ENCODE results near the gene TLL2. TPM values are rescaled to one million over a fixed set of nuclear protein-coding genes. Genes with fewer than 3 reads are reported as not detected.

Gene TLL2
- total and polyA plus RNA-seq, 2 of the 4 experiments (the other 2 are of a cell fraction) = under 0.01 to 0.05 TPM

GRCh38 chr10:96327462-96327861 lies 186.3 kb downstream of the TLL2 start:
- intact Hi-C loops (cut with micrococcal nuclease) (no loop called here), dilution Hi-C loops (cut with HindIII; ENCODE audit: low sequenced_read_pairs, unreplicated experiment) (no loop called here), in situ Hi-C loops (cut with MboI; ENCODE audit: low sequenced_read_pairs) (no loop called here)
- Histone ChIP-seq H3K9me3 (ENCODE audit: control insufficient read depth, insufficient read depth, low read length) (no peaks in the 10 kb centered on the region), H2AFZ (replicated peaks; ENCODE audit: low read length, poor library complexity) (no peak overlapping the region), H2AK9ac (replicated peaks; ENCODE audit: low read depth, low read length, poor library complexity) (no peak overlapping the region), H3K4me3 (ENCODE audit: insufficient read depth, low read depth, low read length) (no peak overlapping the region), H3K9me1 (ENCODE audit: insufficient read depth, low read length) (no peaks in the 10 kb centered on the region), H3K36me3 (ENCODE audit: control insufficient read depth, insufficient read depth, low read length) (no peaks in the 10 kb centered on the region), H4K5ac (ENCODE audit: low read depth, low read length) (no peak overlapping the region), H3K27me3 (ENCODE audit: control insufficient read depth, insufficient read depth, low read length) (no peaks in the 10 kb centered on the region), H4K20me1 (ENCODE audit: insufficient read depth, low read length) (no peaks in the 10 kb centered on the region), H3K27ac (ENCODE audit: insufficient read depth, low read length) (no peak overlapping the region), H3K4ac (ENCODE audit: low read depth, low read length) (no peak overlapping the region), H3K18ac (ENCODE audit: low read depth, low read length) (no peak overlapping the region), H2AK5ac (ENCODE audit: low read depth, low read length) (no peak overlapping the region), H3K23ac (ENCODE audit: low read depth, low read length) (no peak overlapping the region), H4K8ac (ENCODE audit: low read depth in 2 of 2, low read length in 2 of 2) (no peak overlapping the region), H3K79me1 (ENCODE audit: low read depth in 1 of 2, low read length in 2 of 2) (no peaks in the 10 kb centered on the region), H3K56ac (ENCODE audit: extremely low read depth, insufficient read depth, low read length) (no peak overlapping the region), H3K9ac (ENCODE audit: low read depth, low read length) (no peak overlapping the region), H3K14ac (replicated peaks; ENCODE audit: low read depth, low read length) (no peak overlapping the region), H2BK20ac (ENCODE audit: low read depth, low read length) (no peak overlapping the region), H4K91ac (ENCODE audit: insufficient read depth, low read depth, low read length) (no peak overlapping the region), H2BK120ac (ENCODE audit: low read depth, low read length) (no peak overlapping the region), H2BK5ac (ENCODE audit: low read depth, low read length, poor library complexity, severe bottlenecking) (no peak overlapping the region), H2BK15ac (ENCODE audit: low read depth, low read length) (no peak overlapping the region), H3K4me2 (ENCODE audit: low read depth, low read length) (no peak overlapping the region), H3K4me1 (ENCODE audit: control insufficient read depth, insufficient read depth, low read length) (no peaks in the 10 kb centered on the region)
- ATAC-seq (ENCODE audit: low read depth) (no peak), DNase-seq (no peak)
- TF ChIP-seq RCOR1 (IDR thresholded peaks at IDR 0.05; ENCODE audit: insufficient replicate concordance, low read length) (no peak), POLR2A (IDR thresholded peaks at IDR 0.05; ENCODE audit: low read depth, low read length) (no peak), MAZ (IDR thresholded peaks at IDR 0.05; ENCODE audit: borderline replicate concordance, low read depth, low read length) (no peak), NFE2L2 (IDR thresholded peaks at IDR 0.05; ENCODE audit: low read depth, low read length) (no peak), CEBPB (IDR thresholded peaks at IDR 0.05; ENCODE audit: low read depth, low read length) (no peak), RAD21 (IDR thresholded peaks at IDR 0.05; ENCODE audit: low read length) (no peak), FOS (IDR thresholded peaks at IDR 0.05; ENCODE audit: low read depth, low read length) (no peak), BHLHE40 (IDR thresholded peaks at IDR 0.05; ENCODE audit: low read depth, low read length) (no peak), SMC3 (IDR thresholded peaks at IDR 0.05; ENCODE audit: low read depth, low read length) (no peak), MXI1 (IDR thresholded peaks at IDR 0.05; ENCODE audit: borderline replicate concordance, low read depth, low read length) (no peak)
- POLR2A ChIA-PET (ENCODE audit: unreplicated experiment) = no interaction called here
- 11% methylated on average over 3 of the region's 7 CpGs; no CpG with 5 or more reads in 1 of the 2 experiments for WGBS, 2 experiments (ENCODE audit: extremely low coverage in 2 of 2, insufficient read length in 1 of 2)
- no TSS peak for BruUV-seq (replicated peaks)
- CTCF ChIA-PET = no interaction called here
